IPS-18a (cell line): ENCODE results near the gene PARVA.

ENCODE experiments used
- H3K27ac ChIP-seq: one replicate; pipeline ENCODE4 v1.5.1; 2013; ENCODE audit warnings: low read length
- H3K27me3 ChIP-seq: one replicate; pipeline ENCODE4 v1.6.1; 2013; ENCODE audit warnings: mild to moderate bottlenecking, low read length; ENCODE audit not compliant: control insufficient read depth, insufficient read depth
- H3K36me3 ChIP-seq: one replicate; pipeline ENCODE4 v1.6.1; 2013; ENCODE audit warnings: low read depth, low read length; ENCODE audit not compliant: control insufficient read depth
- H3K4me1 ChIP-seq: one replicate; pipeline ENCODE4 v1.6.1; 2013; ENCODE audit warnings: low read depth, low read length; ENCODE audit not compliant: control insufficient read depth
- H3K4me3 ChIP-seq: one replicate; pipeline ENCODE4 v1.5.1; 2013; ENCODE audit warnings: low read length
- H3K9ac ChIP-seq: one replicate; pipeline ENCODE4 v1.6.1; 2013; ENCODE audit warnings: mild to moderate bottlenecking, low read length, moderate library complexity
- H3K9me3 ChIP-seq: one replicate; pipeline ENCODE4 v1.6.1; 2013; ENCODE audit warnings: low read depth, low read length; ENCODE audit not compliant: control insufficient read depth

The PARVA gene

GRCh38 chr11:12380565-12381325, 3.4 kb downstream of the PARVA start:
- Histone ChIP-seq H3K9me3 (no peaks in the 10 kb centered on the region), H3K4me1 (peaks cover 9% of the 10 kb centered on the region), H3K27me3 (peaks cover 15% of the 10 kb centered on the region), H3K4me3 (no peak overlapping the region), H3K36me3 (no peaks in the 10 kb centered on the region), H3K27ac (no peak overlapping the region), H3K9ac (no peak overlapping the region)

GRCh38 chr11:12381875-12382274, 4.5 kb downstream of the PARVA start:
- H3K4me3 ChIP-seq, result no peak overlapping the region
- H3K36me3 ChIP-seq, result no peaks in the 10 kb centered on the region

GRCh38 chr11:12382451-12382850, 5.1 kb downstream of the PARVA start:
- no peak overlapping the region for H3K9ac ChIP-seq
- no peaks in the 10 kb centered on the region for H3K9me3 ChIP-seq
- no peak overlapping the region for H3K4me3 ChIP-seq
- no peaks in the 10 kb centered on the region for H3K4me1 ChIP-seq
- H3K27me3 ChIP-seq, result no peaks in the 10 kb centered on the region
- H3K36me3 ChIP-seq, result no peaks in the 10 kb centered on the region
- no peak overlapping the region for H3K27ac ChIP-seq

More at GRCh38 chr11:12381875-12382274, 4.5 kb downstream of the PARVA start:
- no peak overlapping the region for H3K27ac ChIP-seq
- H3K27me3 ChIP-seq, result peaks cover 3% of the 10 kb centered on the region
- peaks cover 2% of the 10 kb centered on the region for H3K4me1 ChIP-seq
- no peak overlapping the region for H3K9ac ChIP-seq
- no peaks in the 10 kb centered on the region for H3K9me3 ChIP-seq

GRCh38 chr11:12386309-12386708, 8.9 kb downstream of the PARVA start:
- Histone ChIP-seq H3K36me3 (no peaks in the 10 kb centered on the region), H3K9ac (no peak overlapping the region), H3K27ac (no peak overlapping the region), H3K4me3 (no peak overlapping the region), H3K4me1 (no peaks in the 10 kb centered on the region), H3K9me3 (no peaks in the 10 kb centered on the region), H3K27me3 (no peaks in the 10 kb centered on the region)

- no peak overlapping the region for H3K4me3 ChIP-seq
- no peaks in the 10 kb centered on the region for H3K27me3 ChIP-seq
Observed at GRCh38 chr11:12386745-12387144, 9.4 kb downstream of the PARVA start.

GRCh38 chr11:12388173-12388572, 10.8 kb downstream of the PARVA start:
- no peak overlapping the region for H3K27ac ChIP-seq
- no peaks in the 10 kb centered on the region for H3K27me3 ChIP-seq
- no peaks in the 10 kb centered on the region for H3K36me3 ChIP-seq
- H3K9me3 ChIP-seq, result no peaks in the 10 kb centered on the region
- no peak overlapping the region for H3K4me3 ChIP-seq
- H3K9ac ChIP-seq, result no peak overlapping the region
- H3K4me1 ChIP-seq, result no peaks in the 10 kb centered on the region

More at GRCh38 chr11:12386745-12387144, 9.4 kb downstream of the PARVA start:
- no peaks in the 10 kb centered on the region for H3K4me1 ChIP-seq
- no peak overlapping the region for H3K27ac ChIP-seq
- no peaks in the 10 kb centered on the region for H3K9me3 ChIP-seq
- H3K36me3 ChIP-seq, result no peaks in the 10 kb centered on the region
- no peak overlapping the region for H3K9ac ChIP-seq

GRCh38 chr11:12388939-12389670, 11.7 kb downstream of the PARVA start:
- no peaks in the 10 kb centered on the region for H3K36me3 ChIP-seq

GRCh38 chr11:12389676-12390657, 12.6 kb downstream of the PARVA start:
- Histone ChIP-seq H3K9ac (no peak overlapping the region), H3K36me3 (no peaks in the 10 kb centered on the region), H3K27ac (no peak overlapping the region), H3K9me3 (no peaks in the 10 kb centered on the region), H3K27me3 (no peaks in the 10 kb centered on the region), H3K4me3 (no peak overlapping the region), H3K4me1 (no peaks in the 10 kb centered on the region)

More at GRCh38 chr11:12388939-12389670, 11.7 kb downstream of the PARVA start:
- no peak overlapping the region for H3K27ac ChIP-seq
- no peak overlapping the region for H3K4me3 ChIP-seq
- H3K9me3 ChIP-seq, result no peaks in the 10 kb centered on the region
- no peak overlapping the region for H3K9ac ChIP-seq
- no peaks in the 10 kb centered on the region for H3K4me1 ChIP-seq
- H3K27me3 ChIP-seq, result no peaks in the 10 kb centered on the region

- no peaks in the 10 kb centered on the region for H3K9me3 ChIP-seq
- no peak overlapping the region for H3K4me3 ChIP-seq
- no peak overlapping the region for H3K9ac ChIP-seq
- no peak overlapping the region for H3K27ac ChIP-seq
- H3K36me3 ChIP-seq, result no peaks in the 10 kb centered on the region
- H3K27me3 ChIP-seq, result no peaks in the 10 kb centered on the region
- H3K4me1 ChIP-seq, result no peaks in the 10 kb centered on the region
Observed at GRCh38 chr11:12390687-12391110, 13.3 kb downstream of the PARVA start.

GRCh38 chr11:12392672-12393071, 15.3 kb downstream of the PARVA start:
- no peak overlapping the region for H3K4me3 ChIP-seq

GRCh38 chr11:12393691-12394090, 16.3 kb downstream of the PARVA start:
- no peaks in the 10 kb centered on the region for H3K4me1 ChIP-seq
- no peaks in the 10 kb centered on the region for H3K36me3 ChIP-seq
- H3K9me3 ChIP-seq, result no peaks in the 10 kb centered on the region
- H3K27me3 ChIP-seq, result no peaks in the 10 kb centered on the region
- no peak overlapping the region for H3K27ac ChIP-seq
- no peak overlapping the region for H3K9ac ChIP-seq
- H3K4me3 ChIP-seq, result no peak overlapping the region

More at GRCh38 chr11:12392672-12393071, 15.3 kb downstream of the PARVA start:
- no peaks in the 10 kb centered on the region for H3K9me3 ChIP-seq
- no peaks in the 10 kb centered on the region for H3K27me3 ChIP-seq
- no peak overlapping the region for H3K27ac ChIP-seq
- no peaks in the 10 kb centered on the region for H3K36me3 ChIP-seq
- no peaks in the 10 kb centered on the region for H3K4me1 ChIP-seq
- H3K9ac ChIP-seq, result no peak overlapping the region
